ENCODE results near the gene SOX15. TPM values are rescaled to one million over a fixed set of nuclear protein-coding genes. Genes with fewer than 3 reads are reported as not detected.
A peak's percentile ranks its signal among the peaks of the same experiment; 100 is the strongest.
"Not testable (repeated sequence)": the region's sequence is repeated elsewhere in the genome, so short reads cannot be mapped to it uniquely, and the experiment has no call there.

SOX15 gene
- total RNA-seq (2014; rRNA removed; shearing (Covaris generic)) = not detected in 2 replicates

DNA sequence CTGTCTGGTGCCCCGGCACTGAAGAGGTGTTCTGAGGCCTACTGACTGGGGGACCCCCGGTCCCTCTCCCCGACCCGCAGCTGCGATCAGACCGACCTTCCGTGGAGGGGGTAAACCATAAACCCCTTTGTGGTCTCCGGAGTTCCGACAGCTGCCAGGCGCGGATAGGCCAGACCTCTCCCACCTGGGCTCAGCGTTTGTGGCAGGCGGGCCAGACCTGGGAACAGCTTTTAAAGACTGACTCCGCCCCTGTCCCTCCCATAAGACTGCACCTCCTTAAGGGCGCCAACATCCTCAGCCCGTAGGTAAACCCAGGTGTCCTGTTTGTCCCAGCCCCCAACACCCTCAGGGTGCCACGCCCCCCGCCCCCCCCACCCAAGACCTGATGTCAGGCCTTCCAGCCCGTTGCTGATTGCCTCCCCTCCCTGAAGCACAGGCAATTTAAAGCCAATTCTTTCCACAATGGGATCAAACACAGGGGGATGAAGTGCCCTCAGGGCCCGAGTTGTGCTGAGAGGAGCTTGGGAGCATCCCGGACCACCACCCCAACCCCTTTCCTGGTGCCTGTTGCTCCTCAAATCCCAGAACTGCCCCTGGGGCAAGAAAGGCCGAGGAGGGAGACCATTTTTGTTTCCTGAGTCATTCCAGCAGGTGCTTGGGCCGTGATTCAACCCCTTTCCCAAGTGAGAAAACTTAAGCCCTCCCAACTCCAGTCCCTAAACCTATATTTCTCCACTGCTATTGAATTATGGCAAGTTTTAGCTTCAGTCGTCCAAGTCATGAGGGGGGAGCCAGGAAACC is at the start of gene SOX15:
TSS of gene SOX15 (minus strand) at position 204 of the 801 bp plus-strand sequence. CDS start 418 bp downstream, outside the sequence.
- peak; percentile 78 for DNase-seq (ENCODE audit: low read depth)

DNA sequence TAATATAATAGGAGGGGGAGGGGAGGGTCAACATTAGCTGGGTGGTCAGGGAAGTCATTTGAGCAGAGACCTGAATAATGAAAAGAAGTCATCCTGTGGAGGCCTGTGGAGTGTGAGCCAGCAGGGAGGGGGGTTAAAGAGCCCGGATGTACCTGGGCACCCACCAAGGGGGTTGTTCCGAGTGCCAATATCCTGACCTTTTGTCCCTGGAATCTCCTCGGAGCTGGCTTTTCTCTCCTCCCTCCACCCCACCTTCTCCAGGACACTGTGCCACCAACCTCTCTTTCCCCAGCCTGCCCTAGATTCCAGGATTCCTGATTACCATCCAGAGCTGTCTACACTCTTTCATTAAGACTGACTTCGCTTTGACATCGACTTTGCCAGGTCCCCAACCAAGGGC is 46.3 kb upstream of the SOX15 start:
- no peak for DNase-seq (ENCODE audit: low read depth)

DNA sequence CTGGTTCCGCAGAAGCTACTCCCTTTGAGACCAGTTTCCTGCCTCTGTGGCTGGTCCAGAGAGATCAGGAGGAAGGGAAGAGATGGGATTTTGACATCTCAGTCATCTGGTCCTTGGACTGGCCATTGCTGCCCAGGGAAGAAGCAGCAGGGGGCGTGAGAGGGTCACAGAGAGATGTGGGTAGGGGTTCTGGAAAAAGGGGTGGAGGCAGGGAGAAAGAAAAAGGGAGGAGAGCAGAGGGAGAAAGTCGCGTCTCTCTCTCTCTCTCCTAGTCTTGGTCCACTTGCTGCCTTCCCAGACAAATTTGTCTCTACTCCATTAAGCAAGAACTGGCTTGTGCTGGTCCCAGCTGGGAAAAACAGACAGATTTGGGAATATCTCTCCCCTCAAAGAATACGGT is 44.5 kb upstream of the SOX15 start:
- peak; percentile 51 for DNase-seq (ENCODE audit: low read depth)

DNA sequence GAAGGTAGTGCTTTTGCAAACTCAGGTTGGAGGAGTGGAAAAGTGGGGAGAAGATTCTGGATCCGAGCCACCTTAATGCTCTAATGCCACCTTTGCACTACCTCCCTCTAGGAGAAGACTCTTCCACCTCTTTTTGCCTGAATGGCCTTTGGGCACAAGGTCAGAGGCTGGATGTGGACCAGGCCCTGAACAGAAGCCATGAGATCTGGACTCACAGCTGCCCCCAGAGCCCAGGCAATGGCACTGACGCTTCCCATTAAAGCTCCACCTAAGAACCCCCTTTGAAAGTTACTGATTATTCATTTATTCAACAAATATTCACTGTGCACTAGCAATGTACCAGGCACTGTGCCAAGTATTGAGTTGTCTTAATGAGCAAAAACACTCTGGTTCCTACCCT is 43.2 kb upstream of the SOX15 start:
- no peak for DNase-seq (ENCODE audit: low read depth)

DNA sequence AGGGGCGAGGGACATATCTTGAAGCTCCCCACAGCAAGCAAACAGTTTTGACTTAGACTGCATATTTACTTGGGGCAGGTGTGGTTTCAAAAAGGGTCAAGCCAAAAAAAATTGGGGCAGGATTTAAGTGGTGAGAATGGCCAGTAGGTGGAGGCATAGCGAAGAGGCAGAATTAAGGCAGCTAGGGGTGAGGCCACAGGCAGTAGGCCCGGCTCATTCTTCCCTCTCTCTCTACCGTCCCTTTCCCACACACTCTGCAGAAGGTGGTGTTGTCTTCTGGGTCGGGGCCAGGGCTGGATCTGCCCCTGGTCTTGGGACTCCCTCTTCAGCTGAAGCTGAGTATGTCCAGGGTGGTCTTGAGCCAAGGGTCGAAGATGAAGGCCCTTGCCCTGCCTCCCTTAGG is 42.6 kb upstream of the SOX15 start:
- peak; percentile 32 for DNase-seq (ENCODE audit: low read depth)

DNA sequence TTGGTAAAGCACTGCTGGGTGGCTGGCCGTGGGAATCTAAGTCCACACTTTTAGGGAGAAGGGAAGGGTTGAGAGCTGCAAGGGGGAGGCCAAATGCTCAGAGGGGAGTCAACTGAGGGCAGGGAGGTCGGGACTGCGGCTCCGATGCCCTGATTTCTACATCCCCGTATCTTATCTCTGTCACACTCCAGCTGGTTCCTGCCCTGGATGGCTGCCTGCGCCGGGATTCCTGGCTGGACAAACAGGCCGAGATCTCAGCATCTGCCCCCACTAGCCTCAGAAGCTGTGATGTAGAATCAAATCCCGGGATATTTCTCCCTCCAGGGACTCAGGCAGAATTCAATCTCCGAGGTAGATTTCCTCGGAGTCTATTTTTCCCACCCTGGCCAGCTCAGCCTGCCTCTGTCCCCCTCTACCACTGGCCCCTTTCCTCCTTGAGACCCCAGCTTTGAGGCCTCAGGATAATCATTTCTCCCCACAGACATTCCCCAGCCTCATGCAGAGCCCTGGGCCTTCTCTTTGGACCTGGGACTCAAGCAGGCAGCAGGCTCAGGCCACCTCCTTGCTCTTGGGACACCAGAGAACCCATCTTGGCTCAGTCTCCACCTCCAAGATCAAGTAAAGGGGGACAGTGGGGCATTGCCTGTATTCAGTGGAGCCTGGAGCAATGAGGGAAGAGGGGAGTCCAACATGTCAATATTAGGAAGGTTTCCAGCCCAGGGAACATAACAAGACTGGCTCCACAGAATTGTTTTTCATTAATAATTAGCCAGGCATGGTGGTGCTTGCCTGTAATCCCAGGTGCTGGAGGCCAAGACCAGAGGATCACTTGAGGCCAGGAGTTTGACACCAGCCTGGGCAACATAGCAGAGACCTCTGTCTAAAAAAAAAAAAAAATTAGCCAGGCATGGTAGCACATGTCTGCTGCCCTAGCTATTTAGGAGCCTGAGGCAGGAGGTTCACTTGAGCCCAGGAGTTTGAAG is 41.8 kb upstream of the SOX15 start:
- DNase-seq (ENCODE audit: low read depth) = no peak

DNA sequence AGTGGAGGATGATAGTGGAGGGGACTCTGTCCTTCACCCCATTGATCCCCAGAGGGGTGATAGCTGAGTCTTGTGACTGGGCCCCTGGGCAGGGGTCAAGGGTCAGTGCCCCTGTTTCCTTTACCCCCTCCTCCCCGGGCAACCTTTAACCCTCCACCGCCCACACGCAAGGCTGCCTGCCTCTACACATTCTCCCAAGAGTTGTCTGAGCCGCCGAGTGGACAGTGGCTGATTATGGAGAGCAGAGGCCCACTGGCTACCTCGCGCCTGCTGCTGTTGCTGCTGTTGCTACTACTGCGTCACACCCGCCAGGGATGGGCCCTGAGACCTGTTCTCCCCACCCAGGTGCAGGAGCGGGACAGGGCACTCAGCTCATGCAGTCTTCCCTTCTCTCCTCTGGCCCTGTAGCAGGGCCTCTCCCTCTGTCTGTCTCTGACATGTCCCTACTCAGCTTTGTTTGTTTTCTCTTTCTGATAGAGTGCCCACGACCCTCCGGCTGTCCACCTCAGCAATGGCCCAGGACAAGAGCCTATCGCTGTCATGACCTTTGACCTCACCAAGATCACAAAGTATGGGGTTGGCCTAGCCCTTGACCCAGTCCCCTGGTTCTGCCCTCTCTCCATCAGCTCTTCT is 40.2 kb upstream of the SOX15 start, which contains the start of gene SHBG:
TSS of gene SHBG (plus strand) at position 197 of the 633 bp plus-strand sequence. CDS start at position 235, 38 bp downstream.
- no peak for DNase-seq (ENCODE audit: low read depth)

DNA sequence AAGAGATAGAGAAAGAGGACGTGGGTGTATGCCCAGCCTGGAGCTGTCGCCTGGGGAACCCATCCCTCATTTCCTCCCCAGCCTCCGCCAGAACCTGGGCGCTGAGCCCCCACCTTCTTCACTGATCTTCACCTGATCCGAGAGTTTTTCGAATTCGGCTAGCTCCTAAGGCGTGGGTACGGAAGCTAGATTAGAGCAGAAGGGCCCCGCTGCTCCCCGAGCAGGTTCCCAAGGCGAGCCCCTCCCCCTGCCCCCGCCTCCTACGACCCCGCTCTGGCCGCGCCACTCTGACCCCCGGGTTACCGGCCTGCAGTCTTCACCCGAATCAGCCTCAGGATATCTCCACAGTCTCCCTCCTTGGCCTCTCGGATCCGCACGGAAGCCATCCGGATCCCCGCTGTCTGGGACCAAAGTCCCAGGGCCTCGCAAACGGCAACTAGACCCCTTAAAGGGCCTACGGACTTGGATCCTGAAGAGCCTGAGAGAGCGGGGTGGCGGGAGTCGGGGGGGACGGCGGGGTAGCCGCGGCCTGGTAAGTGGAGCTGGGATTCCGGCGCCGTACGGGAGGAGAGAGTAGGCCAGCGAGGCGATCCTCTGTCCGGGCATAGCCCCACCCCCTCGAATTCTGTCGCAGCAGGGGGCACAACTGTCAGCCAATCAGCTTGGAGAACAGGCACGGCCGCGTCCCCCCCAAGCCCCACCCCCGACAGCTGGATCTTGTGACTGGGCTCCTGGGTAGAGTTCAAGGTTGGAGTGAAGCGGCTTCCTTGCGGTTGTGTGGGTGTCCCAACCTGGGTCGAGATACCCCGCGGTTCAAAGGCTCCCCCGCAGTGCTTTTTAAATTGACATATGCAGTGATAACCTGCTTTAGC is 37.6 kb upstream of the SOX15 start, which contains the start of gene SAT2:
TSS of gene SAT2 (minus strand) at position 572 of the 872 bp plus-strand sequence. CDS start at position 386, 186 bp downstream.
- peak; percentile 90 for DNase-seq (ENCODE audit: low read depth)

DNA sequence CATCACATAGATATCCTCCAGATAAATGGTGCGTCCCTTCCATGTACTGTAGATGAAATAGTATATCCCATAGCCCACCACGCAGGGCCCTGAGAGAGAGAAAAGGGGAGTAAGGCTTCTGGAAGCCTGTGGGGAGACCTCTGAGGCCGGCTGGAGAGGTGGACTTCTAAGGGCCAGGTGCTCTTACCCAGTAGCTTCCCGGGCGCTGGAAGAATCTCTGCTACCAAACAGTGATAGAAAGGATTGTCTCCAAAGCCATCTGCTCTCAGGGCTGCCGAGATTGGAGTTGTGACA is 37.0 kb upstream of the SOX15 start:
- no peak for DNase-seq (ENCODE audit: low read depth)

DNA sequence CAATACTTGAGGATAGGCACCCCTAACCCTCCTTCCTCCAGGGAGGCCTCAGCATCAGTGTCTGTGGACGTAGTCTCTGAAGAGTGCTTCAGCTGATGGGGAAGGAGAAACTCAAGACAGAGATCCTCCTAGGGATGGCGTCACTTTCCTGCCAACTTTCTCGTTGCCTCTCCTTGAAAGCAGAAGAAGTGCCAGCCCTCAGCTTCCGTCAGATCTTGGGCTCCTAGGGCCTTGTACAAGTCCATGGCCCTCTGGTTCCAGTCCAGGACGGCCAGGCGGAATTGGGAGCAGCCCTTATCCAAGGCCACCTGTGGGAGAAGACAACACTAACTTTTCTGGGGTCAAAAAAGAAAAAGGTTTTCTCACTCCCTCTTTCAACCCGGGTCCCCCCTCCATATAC is 36.4 kb upstream of the SOX15 start:
- no peak for DNase-seq (ENCODE audit: low read depth)

DNA sequence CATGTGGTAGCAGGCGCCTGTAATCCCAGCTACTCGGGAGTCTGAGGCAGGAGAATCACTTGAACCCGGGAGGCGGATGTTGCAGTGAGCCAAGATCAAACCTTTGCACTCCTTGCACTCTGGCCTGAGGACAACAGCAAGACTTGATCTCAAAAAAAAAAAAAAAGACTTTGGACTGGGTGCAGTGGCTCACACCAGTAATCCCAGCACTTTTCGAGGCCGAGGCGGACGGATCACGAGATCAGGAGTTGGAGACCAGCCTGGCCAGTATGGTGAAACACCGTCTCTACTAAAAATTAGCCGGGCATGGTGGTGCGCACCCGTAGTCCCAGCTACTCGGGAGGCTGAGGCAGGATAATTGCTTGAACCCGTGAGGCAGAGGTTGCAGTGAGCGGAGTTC is 35.9 kb upstream of the SOX15 start:
- DNase-seq (ENCODE audit: low read depth) = not testable (repeated sequence)

DNA sequence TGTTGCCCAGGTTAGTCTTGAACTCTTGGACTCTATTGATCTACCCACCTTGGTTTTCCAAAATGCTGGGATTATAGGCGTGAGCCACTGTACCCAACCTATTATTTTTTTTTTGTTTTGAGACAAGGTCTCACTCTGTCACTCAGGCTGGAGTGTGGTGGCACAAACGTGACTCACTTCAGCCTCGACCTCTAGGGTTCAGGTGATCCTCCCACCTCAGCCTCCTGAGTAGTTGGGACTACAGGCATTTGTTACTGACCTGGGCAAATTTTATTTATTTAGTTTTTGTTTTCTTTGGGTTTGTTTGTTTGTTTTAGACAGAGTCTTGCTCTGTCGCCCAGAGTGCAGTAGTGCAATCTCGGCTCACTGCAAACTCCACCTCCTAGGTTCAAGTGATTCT is 33.8 kb upstream of the SOX15 start:
- DNase-seq (ENCODE audit: low read depth) = no peak

DNA sequence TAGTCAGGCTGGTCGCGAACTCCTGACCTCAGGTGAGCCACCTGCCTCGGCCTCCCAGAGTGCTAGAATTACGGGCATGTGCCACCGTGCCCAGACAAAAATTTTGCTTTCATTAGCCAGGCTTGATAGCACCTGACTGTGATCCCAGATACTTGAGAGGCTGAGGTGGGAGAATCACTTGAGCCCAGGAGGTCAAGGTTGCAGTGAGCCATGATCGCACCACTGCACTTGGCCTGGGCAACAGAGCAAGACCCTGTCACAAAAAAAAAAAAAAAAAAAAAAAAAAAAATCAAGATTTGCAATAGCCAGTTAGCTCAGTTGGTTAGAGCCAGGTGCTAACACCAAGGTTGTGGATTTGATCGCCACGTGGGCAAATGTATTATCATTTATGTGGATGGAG is 30.9 kb upstream of the SOX15 start:
- DNase-seq (ENCODE audit: low read depth) = no peak

DNA sequence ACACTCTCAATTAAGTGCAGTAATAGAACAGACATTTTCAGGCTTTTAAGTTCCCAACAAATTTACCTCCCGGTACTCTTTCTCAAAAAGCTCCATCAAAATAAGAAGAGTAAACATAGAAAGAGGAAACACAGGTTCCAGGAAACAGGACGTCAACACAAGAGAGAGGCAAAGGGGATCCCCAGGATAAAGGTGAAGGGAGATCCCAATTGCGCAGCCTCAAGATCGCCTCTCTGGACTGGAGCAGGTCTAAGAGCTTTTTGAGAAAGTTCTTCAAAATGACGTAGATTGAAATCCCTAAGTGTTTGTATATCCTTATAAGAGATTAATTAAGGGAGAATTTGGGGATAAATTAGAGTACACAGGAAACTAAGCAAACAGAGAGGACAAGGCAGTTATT is 28.7 kb upstream of the SOX15 start:
- DNase-seq (ENCODE audit: low read depth) = no peak

DNA sequence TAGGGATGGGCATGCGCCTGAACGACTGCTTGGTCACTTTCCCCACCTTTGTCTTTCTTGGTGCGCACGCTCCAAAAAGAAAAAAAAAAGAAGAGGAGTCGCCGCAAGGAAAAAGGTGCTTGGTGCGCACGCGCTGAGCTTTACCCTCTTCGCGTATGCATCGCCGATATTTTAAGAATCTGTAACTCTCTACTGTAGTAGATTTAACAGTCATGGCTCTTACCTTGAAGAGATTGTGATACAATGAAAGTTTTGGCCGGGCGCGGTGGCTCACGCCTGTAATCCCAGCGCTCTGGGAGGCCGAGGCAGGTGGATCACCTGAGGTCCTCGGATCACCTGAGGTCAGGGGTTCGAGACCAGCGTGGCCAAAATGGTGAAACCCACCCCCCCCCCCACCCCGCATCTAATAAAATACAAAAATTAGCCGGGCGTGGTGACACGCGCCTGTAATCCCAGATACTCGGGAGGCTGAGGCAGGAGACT is 25.4 kb upstream of the SOX15 start:
- no peak for DNase-seq (ENCODE audit: low read depth)

DNA sequence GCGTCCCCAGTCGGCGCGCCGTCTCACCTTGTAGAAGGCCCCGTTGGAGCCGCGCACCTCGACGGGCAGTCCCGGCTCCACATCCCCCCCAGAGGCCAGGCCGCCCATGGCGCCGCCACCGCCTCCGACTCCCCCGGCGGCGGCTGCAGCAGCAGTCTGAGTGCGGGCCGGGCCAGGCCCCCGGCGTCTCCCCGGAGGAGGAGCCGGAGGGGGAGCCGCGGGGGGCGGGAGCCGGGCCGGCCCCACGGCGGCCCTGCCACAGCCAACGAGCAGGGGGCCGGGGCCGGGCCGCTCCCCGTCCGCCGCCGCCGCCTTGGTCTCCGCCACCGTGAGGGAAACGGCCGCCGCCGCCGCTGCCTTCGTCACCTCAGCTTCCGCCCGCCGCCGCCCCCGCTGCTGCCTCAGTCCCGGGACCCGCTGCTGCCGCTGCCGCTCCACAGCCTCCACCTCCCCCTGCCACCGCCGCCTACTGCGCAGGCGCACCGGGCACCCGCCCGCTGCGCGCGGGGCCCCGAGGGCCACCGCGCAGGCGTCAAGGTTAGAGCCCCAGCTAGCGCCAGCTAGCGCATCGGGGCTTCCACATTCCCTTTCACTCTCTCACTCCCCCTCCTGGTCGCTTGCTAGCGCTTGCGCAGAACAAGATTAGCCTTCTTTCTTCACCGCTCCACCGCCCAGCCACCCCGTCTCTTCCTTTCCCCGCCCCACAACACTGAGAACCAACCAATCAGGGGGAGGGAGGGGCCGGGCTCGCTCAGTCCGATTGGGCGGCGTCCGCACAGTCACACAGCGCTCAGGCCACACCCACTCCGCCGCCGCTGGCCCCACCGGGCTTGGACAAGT is 24.8 kb upstream of the SOX15 start, which contains the start of gene FXR2:
TSS of gene FXR2 (minus strand) at position 473 of the 840 bp plus-strand sequence. CDS start at position 108, 365 bp downstream.
- peak; percentile 98 for DNase-seq (ENCODE audit: low read depth)

DNA sequence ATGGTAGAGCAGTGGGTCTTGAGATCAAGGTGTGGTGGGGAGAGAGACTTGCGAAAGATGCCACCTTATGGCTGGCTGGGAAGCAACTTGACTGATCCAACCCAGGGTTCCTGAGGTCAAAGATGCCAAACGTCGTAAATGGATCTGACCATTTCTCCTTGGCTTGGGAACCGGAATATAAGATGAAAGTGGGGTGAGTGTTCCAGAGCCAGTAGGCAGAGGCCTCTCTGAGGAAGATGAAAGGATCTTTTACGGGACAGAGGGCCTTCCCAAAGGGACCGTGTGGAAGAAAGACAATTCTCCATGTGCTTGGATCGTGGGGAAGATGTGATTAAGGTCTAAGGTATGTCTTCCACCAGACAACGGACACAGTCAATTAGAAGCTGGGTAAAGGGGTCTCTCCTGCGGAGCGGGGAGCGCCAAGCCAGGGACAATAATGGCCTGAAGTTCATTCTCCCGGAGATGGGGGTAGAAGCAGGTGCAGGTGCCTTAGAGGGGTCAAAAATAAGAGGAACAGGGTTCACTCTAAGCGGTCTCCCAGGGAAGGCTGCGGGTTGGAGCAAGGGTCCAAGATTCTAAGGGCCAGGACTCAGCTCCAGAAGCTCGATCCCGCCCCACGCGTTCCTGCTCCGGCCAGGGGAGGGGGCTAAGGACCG is 24.0 kb upstream of the SOX15 start:
- peak; percentile 53 for DNase-seq (ENCODE audit: low read depth)

DNA sequence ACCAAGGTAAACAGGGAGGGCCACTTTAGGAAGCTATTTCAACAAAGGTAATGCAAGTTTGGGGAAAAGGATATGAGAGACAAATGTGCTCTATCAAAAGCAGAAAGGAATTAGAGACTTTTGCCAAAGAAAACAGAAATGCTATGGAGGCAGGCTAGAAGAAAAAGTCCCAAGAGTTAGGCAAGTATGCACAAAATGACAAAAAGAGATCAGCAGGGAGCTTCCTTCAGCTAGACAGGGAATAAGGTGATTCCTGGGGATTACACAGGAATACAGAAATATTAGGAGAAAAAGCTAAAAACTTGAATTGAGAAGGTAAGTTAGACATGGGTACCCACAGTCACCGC is 22.4 kb upstream of the SOX15 start:
- no peak for DNase-seq (ENCODE audit: low read depth)

DNA sequence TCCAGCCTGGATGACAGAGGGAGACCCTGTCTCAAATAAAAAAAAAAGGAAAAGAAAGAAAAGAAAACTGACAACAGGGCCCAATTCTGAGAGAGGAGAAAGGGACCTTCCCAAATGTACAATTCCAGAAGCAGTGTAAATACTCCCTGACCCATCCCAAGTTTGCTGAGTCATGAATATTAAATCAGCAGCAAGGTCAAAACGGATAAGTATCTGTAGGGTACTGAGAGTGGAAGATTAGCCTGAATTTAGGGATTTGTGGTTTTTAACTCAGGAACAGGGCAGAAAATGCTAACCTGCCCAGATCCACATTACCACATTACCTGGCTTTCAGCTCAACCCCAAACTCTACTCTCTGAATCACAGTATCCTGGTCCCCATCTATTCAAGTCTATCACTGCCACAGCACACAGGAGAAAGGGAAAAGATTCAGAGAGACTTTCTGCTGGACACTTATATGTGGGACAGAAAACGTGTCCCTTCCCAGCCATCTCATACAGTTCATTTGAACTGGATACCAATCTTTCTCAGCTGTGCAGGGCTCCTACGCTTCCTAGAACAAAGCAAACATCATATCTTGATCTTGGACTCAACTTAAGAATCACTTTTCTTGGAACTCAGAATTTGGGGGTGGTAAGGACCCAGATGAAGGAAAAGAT is 21.9 kb upstream of the SOX15 start:
- no peak for DNase-seq (ENCODE audit: low read depth)

Measured in RPMI7951 (cell line).